ENCODE results near the gene PBX3. TPM values are rescaled to one million over a fixed set of nuclear protein-coding genes. Genes with fewer than 3 reads are reported as not detected.

PBX3 gene
- total RNA-seq, 4 donors from 2014 or later, result 5.1 to 360 (median 44.1) TPM

- no peaks in the 10 kb centered on the region for H3K9me3 ChIP-seq
- H3K27me3 ChIP-seq, result no peaks in the 10 kb centered on the region
- intact Hi-C loops (cut with DNase I; ENCODE audit: low total_unique reads), result no loop called here
- no peak overlapping the region for H3K4me3 ChIP-seq
- H3K27ac ChIP-seq, result no peak overlapping the region
- no peak for DNase-seq
- H3K4me1 ChIP-seq, result no peaks in the 10 kb centered on the region
- TF ChIP-seq CTCF (IDR thresholded peaks at IDR 0.05) (no peak), POLR2A (IDR thresholded peaks at IDR 0.05) (no peak)
- no peaks in the 10 kb centered on the region for H3K36me3 ChIP-seq
Observed at GRCh38 chr9:125732562-125732961, 14.6 kb upstream of the PBX3 start.

DNA sequence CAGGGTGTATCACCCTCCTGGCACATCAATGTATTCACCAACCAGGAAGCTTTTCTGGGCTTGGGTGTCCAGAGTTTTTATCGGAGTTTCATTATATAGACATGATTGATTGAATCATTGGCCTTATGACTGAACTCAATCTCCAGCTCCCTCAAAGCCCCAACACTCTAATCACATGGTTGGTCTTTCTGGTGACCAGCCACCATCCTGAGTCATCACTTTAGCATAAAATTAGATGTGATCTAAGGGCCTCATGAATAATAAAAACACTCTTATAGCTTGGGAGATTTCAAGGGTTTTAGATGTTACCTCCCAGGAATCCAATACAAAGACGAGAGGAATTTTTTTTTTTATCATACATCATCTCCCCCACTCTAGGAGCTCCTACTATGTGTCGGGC is 7.7 kb upstream of the PBX3 start:
- H3K4me1 ChIP-seq, result no peaks in the 10 kb centered on the region
- TF ChIP-seq CTCF (IDR thresholded peaks at IDR 0.05) (no peak), POLR2A (IDR thresholded peaks at IDR 0.05) (no peak)
- intact Hi-C loops (cut with DNase I; ENCODE audit: low total_unique reads), result no loop called here

DNA sequence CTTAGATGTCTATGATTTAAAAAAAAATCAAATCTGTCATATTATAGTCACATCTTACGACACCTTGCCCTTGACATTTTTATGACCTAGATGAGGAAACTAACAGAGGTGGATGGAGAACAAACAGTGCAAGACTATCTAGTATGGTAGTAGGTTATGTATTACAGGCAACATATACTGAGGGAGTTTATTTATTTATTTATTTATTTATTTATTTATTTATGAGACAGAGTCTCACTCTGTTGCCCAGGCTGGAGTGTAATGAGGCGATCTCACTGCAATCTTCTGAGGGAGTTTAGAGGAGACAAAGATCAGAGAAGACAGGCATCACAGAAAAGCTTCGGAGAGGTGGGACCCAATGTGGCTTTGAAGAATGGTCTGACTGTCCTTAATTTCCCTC is 4.5 kb upstream of the PBX3 start:
- no peaks in the 10 kb centered on the region for H3K36me3 ChIP-seq
- TF ChIP-seq CTCF (IDR thresholded peaks at IDR 0.05), result no peak
- no peak for TF ChIP-seq POLR2A (IDR thresholded peaks at IDR 0.05)
- H3K27me3 ChIP-seq, result no peaks in the 10 kb centered on the region
- DNase-seq, result no peak
- intact Hi-C loops (cut with DNase I; ENCODE audit: low total_unique reads), result no loop called here
- H3K4me1 ChIP-seq, result no peaks in the 10 kb centered on the region
- H3K27ac ChIP-seq, result no peak overlapping the region
- H3K4me3 ChIP-seq, result no peak overlapping the region
- no peaks in the 10 kb centered on the region for H3K9me3 ChIP-seq

More for the DNA sequence above, 7.7 kb upstream of the PBX3 start:
- Histone ChIP-seq H3K36me3 (no peaks in the 10 kb centered on the region), H3K4me3 (no peak overlapping the region), H3K27me3 (no peaks in the 10 kb centered on the region), H3K27ac (no peak overlapping the region), H3K9me3 (no peaks in the 10 kb centered on the region)
- no peak for DNase-seq

DNA sequence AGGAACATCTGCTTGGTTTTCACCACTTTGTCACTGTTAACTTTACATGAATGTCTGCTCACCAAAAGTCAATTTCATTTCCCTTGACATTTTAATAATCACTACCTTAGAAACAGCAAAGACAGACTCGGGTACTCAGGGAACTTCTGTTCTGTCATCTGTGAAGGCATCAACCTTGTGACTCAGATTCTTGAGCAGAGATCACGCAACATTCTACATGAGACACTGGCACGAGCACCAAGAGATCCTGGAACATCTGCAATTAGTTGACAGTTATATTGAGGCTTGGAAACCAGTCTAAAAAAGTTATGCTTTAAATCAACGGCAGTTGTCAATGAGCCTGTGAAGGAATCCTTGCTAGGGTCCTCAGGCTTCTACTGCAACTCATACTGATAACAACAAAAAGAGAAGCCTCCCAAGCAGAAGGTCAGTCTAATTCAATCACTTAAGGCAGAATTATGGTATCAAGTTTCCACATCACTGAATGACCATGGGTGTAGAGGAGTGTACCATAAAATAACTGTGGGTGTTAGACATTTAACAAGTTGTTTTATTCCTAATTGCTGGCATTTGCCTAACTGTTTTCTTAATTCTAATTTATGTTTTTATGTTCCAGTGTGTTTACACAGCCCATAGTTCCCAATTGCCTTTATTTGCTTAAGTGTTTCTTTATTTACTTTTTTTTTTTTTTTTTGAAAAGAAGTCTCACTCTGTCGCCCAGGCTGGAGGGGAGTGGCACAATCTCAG is 3.3 kb upstream of the PBX3 start:
- Histone ChIP-seq H3K27me3 (no peaks in the 10 kb centered on the region), H3K4me1 (no peaks in the 10 kb centered on the region), H3K9me3 (no peaks in the 10 kb centered on the region), H3K27ac (no peak overlapping the region), H3K36me3 (no peaks in the 10 kb centered on the region), H3K4me3 (no peak overlapping the region)
- intact Hi-C loops (cut with DNase I; ENCODE audit: low total_unique reads), result no loop called here
- no peak for TF ChIP-seq CTCF (IDR thresholded peaks at IDR 0.05)
- no peak for TF ChIP-seq POLR2A (IDR thresholded peaks at IDR 0.05)
- no peak for DNase-seq

GRCh38 chr9:125744616-125745015 is 2.6 kb upstream of the PBX3 start:
- no peaks in the 10 kb centered on the region for H3K36me3 ChIP-seq

More at GRCh38 chr9:125744616-125745015, 2.6 kb upstream of the PBX3 start:
- H3K27me3 ChIP-seq, result no peaks in the 10 kb centered on the region
- no peaks in the 10 kb centered on the region for H3K9me3 ChIP-seq
- no peak overlapping the region for H3K27ac ChIP-seq
- intact Hi-C loops (cut with DNase I; ENCODE audit: low total_unique reads), result no loop called here
- H3K4me1 ChIP-seq, result no peaks in the 10 kb centered on the region
- H3K4me3 ChIP-seq, result no peak overlapping the region
- TF ChIP-seq POLR2A (IDR thresholded peaks at IDR 0.05), result no peak
- TF ChIP-seq CTCF (IDR thresholded peaks at IDR 0.05), result no peak
- no peak for DNase-seq
